Left lung (tissue), 10 donors: Measurements from ENCODE around the gene PCNA. TPM values are rescaled to one million over a fixed set of nuclear protein-coding genes. Genes with fewer than 3 reads are reported as not detected.

Experiments
- ATAC-seq: fragments of 200-7000 bp; cut with Tn5 transposase; one replicate; pipeline ENCODE4 v1.9.1; 2020; ENCODE audit warnings: moderate library complexity
- DNase-seq, 4 donors: peaks; one replicate each; pipeline ENCODE4 v3.0.0-alpha.2; 2013 to 2020
- H3K27ac ChIP-seq, 2 donors: fragments of 200-600 bp; sonication (generic) in 1 of 2; one replicate each; pipeline versions ENCODE4 v1.5.0 to v1.8.0; 2020 to 2021
- H3K27me3 ChIP-seq, 2 donors: fragments of 200-600 bp; sonication (generic) in 1 of 2; one replicate each; pipeline versions ENCODE4 v1.5.0 to v1.8.0; 2020 to 2021
- H3K36me3 ChIP-seq, 2 donors: fragments of 200-600 bp; sonication (generic) in 1 of 2; one replicate each; pipeline versions ENCODE4 v1.5.0 to v1.8.0; 2020 to 2021
- H3K4me1 ChIP-seq, 2 donors: fragments of 200-600 bp; one replicate each; pipeline ENCODE4 v1.8.0; 2021
- H3K4me3 ChIP-seq, 2 donors: fragments of 200-600 bp; sonication (generic) in 1 of 2; one replicate each; pipeline versions ENCODE4 v1.5.0 to v1.8.0; 2020 to 2021; ENCODE audit warnings: mild to moderate bottlenecking in 1 of 2
- H3K9me3 ChIP-seq, 2 donors: fragments of 200-600 bp; sonication (generic) in 1 of 2; one replicate each; pipeline versions ENCODE4 v1.5.0 to v1.8.0; 2020 to 2021
- intact Hi-C, 2 donors: fragments of 100-400 bp; cut with DNase I; formaldehyde crosslinking; loops; one replicate each; pipeline versions ENCODE4 v1.11.2 to v1.14.2; 2022
- polyA plus RNA-seq, 6 donors: library from polyadenylated mRNA; unstranded; fragments of 120-200 nt; gene quantifications; one replicate each; pipeline ENCODE4 v1.2.1, GENCODE V29; 2013; ENCODE audit not compliant: insufficient read length in 6 of 6
- total RNA-seq, 2 donors: library from RNA; stranded (reverse); fragmentation: NEBNext Ultra II Directional; extraction: Animal tissue kit (Norgen Biotek cat#: 25700); gene quantifications; one replicate each; pipeline ENCODE4 v1.2.1, GENCODE V29; 2021
- TF ChIP-seq, protein P1 (sequence below), 2 donors: fragments of 200-600 bp; sonication (generic) in 1 of 2; IDR thresholded peaks; one replicate each; pipeline versions ENCODE4 v1.5.0 to v1.8.0; 2021; ENCODE audit warnings: antibody characterized with exemption in 2 of 2
- donor health status: DM: no; HTN: yes; CAD: no.
- donor health status: DM: no; HTN: no; CAD: no.

PCNA gene
- total and polyA plus RNA-seq, 8 donors, result 80.4 to 171 (median 130) TPM

DNA sequence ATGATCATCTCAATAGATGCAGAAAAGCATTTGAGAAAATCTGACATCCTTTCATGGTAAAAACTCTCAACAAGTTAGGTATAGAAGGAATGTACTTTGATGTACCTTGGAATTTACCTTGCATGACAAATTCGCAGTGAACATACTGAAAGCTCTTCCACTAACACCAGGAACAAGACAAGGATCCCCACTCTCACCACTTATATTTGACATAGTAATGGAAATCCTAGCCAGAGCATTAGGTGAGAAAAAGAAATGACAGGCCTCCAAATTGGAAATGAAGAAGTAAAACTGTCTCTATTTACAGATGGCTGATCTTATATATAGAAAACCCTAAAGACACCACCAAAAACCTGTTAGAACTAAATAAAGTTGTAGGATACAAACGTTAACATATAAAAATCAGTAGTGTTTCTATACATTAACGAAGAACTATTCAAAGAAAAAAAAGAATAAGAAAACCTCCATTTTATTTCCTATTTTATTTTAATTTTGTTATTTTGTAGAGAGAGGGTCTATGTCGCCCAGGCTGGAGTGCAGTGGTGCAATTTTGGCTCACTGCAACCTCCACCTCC lies 26.9 kb downstream of the PCNA start:
- intact Hi-C loops, result no loop called here
- H3K9me3 ChIP-seq, result no peaks in the 10 kb centered on the region
- H3K36me3 ChIP-seq, result peaks cover 0 to 18% of the 10 kb centered on the region in 2 donors
- H3K27ac ChIP-seq, result no peak overlapping the region
- DNase-seq (no peak), ATAC-seq (no peak)
- no peak overlapping the region for H3K4me3 ChIP-seq
- H3K27me3 ChIP-seq, result no peaks in the 10 kb centered on the region
- peaks cover 0 to 28% of the 10 kb centered on the region in 2 donors for H3K4me1 ChIP-seq
- TF ChIP-seq, protein P1, sequence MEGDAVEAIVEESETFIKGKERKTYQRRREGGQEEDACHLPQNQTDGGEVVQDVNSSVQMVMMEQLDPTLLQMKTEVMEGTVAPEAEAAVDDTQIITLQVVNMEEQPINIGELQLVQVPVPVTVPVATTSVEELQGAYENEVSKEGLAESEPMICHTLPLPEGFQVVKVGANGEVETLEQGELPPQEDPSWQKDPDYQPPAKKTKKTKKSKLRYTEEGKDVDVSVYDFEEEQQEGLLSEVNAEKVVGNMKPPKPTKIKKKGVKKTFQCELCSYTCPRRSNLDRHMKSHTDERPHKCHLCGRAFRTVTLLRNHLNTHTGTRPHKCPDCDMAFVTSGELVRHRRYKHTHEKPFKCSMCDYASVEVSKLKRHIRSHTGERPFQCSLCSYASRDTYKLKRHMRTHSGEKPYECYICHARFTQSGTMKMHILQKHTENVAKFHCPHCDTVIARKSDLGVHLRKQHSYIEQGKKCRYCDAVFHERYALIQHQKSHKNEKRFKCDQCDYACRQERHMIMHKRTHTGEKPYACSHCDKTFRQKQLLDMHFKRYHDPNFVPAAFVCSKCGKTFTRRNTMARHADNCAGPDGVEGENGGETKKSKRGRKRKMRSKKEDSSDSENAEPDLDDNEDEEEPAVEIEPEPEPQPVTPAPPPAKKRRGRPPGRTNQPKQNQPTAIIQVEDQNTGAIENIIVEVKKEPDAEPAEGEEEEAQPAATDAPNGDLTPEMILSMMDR (IDR thresholded peaks at IDR 0.05), result no peak

DNA sequence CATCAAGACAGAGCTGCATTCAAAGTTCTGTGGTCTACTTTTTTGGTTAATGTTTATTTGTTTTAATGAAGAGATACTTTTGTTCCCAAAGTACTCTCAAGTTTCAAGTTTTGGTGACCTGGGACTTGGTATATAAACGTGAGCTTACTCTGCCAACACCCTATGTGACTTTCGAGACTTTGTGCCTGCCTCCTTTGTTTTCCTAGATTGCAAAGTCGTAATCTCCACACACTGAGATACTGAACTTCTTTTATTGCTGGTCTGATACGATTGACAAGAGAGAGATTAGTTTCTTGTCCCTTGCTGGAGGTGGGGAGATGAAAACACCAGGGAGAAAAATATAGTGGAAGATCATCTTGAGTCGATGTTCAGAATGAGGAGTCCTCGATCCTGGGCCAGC lies 27.9 kb downstream of the PCNA start:
- Histone ChIP-seq H3K36me3 (peaks cover 0 to 12% of the 10 kb centered on the region in 2 donors), H3K9me3 (no peaks in the 10 kb centered on the region), H3K4me3 (no peak overlapping the region), H3K27me3 (no peaks in the 10 kb centered on the region), H3K27ac (no peak overlapping the region), H3K4me1 (peaks cover 0 to 28% of the 10 kb centered on the region in 2 donors)
- TF ChIP-seq, protein P1 (IDR thresholded peaks at IDR 0.05), result no peak
- intact Hi-C loops, result no loop called here
- no peak for ATAC-seq
- no peak for DNase-seq

DNA sequence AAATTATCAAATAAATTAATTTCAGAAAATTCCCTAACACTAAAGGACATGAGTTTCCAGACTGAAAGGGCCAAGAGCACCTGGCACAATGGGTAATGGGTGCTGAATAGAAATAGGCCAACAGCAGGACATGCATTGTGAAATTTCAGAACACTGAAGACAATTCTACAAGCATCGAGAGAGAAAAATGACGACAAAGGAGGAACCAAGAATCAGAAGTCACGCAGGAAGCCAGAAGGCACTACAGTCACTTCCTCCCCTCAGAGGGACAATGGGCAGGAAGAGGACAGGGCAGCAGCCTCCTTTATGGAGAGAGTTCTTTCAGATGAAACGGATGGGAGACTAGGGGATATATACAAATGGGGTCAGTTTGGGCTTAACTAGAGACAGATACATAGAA lies 29.6 kb downstream of the PCNA start:
- no peaks in the 10 kb centered on the region for H3K9me3 ChIP-seq
- peak; percentile 85 for ATAC-seq
- H3K27ac ChIP-seq, result peak overlapping the region; percentile 83 to 87
- peaks cover 0 to 5% of the 10 kb centered on the region in 2 donors for H3K36me3 ChIP-seq
- intact Hi-C loops, result no loop called here
- TF ChIP-seq, protein P1 (IDR thresholded peaks at IDR 0.05), result no peak
- peak in 1 of 4 donors; percentile 53 for DNase-seq
- H3K27me3 ChIP-seq, result no peaks in the 10 kb centered on the region
- no peak overlapping the region for H3K4me3 ChIP-seq
- peaks cover 0 to 35% of the 10 kb centered on the region in 2 donors for H3K4me1 ChIP-seq

DNA sequence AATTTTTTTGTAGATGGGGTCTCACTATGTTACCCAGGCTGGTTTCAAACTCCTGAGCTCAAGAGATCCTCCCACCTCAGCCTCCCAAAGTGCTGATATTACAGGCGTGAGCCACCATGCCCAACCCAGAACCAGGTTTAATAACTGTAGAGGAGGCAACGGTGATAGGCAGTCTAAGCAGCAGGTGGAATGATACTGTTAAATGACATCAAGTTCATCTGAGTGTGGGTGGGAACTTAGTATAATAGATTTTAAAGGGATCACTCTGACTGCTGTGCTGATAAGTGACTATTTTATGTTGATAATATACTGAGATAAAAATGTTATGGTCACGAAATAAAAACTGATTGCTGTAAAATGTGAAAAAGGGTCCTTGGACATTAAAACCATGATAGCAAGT lies 31.1 kb downstream of the PCNA start:
- ATAC-seq (no peak), DNase-seq (no peak)
- TF ChIP-seq, protein P1 (IDR thresholded peaks at IDR 0.05), result no peak
- H3K27ac ChIP-seq, result no peak overlapping the region
- intact Hi-C loops, result no loop called here
- no peaks in the 10 kb centered on the region for H3K9me3 ChIP-seq
- peaks cover 0 to 43% of the 10 kb centered on the region in 2 donors for H3K4me1 ChIP-seq
- H3K27me3 ChIP-seq, result no peaks in the 10 kb centered on the region
- no peak overlapping the region for H3K4me3 ChIP-seq
- peaks cover 0 to 4% of the 10 kb centered on the region in 2 donors for H3K36me3 ChIP-seq

DNA sequence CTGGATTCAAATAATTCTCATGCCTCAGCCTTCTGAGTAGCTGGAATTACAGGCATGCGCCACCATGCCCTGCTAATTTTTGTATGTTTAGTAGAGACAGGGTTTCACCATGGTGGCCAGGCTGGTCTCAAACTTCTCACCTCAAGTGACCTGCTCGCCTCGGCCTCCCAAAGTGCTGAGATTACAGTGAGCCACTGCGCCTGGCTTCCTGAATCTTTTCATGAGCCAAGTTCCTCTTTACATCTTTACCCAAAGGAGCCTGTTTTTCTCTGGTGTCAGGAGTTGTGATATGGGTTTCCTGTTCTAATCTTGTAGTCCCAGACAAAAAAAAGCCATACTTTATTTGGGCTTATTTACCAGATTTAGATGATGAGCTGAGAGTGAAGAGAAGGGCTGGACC lies 34.4 kb downstream of the PCNA start:
- peaks cover 0 to 59% of the 10 kb centered on the region in 2 donors for H3K4me1 ChIP-seq
- H3K9me3 ChIP-seq, result no peaks in the 10 kb centered on the region
- peak overlapping the region in 1 of 2 donors; percentile 80 for H3K27ac ChIP-seq
- intact Hi-C loops, result no loop called here
- TF ChIP-seq, protein P1 (IDR thresholded peaks at IDR 0.05), result no peak
- no peaks in the 10 kb centered on the region for H3K36me3 ChIP-seq
- ATAC-seq (peak; percentile 28), DNase-seq (peak in 2 of 4 donors; percentile 42 to 82)
- H3K27me3 ChIP-seq, result no peaks in the 10 kb centered on the region
- no peak overlapping the region for H3K4me3 ChIP-seq
